Pons (tissue), 1 donor: ENCODE results near the gene UNCX.
A peak's percentile ranks its signal among the peaks of the same experiment; 100 is the strongest.
"Not testable (repeated sequence)": the region's sequence is repeated elsewhere in the genome, so short reads cannot be mapped to it uniquely, and the experiment has no call there.

ENCODE experiments used
- DNase-seq: peaks from one replicate; pipeline ENCODE4 v3.0.0-alpha.2; 2016; ENCODE audit warnings: low spot score

The UNCX gene

DNA sequence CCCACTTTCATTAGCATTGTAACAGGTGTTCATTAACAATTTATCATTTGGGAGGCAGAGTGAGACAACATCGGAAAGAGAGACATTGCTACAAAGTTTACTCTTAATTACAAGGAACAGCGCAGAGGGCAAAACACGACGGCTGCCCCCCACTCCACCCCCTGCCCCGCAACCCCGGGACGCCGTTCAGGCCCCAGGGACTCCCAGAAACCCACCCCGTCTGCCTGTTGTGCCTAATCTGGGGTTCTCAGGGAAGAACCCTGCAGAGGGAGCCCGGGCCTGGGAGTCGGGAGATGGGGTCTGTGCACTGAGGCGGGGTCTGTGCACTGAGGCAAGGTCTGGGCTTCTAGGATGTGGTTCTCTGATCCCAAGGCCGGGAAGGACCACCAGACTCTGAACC is 25.2 kb downstream of the UNCX start:
- no peak for DNase-seq

DNA sequence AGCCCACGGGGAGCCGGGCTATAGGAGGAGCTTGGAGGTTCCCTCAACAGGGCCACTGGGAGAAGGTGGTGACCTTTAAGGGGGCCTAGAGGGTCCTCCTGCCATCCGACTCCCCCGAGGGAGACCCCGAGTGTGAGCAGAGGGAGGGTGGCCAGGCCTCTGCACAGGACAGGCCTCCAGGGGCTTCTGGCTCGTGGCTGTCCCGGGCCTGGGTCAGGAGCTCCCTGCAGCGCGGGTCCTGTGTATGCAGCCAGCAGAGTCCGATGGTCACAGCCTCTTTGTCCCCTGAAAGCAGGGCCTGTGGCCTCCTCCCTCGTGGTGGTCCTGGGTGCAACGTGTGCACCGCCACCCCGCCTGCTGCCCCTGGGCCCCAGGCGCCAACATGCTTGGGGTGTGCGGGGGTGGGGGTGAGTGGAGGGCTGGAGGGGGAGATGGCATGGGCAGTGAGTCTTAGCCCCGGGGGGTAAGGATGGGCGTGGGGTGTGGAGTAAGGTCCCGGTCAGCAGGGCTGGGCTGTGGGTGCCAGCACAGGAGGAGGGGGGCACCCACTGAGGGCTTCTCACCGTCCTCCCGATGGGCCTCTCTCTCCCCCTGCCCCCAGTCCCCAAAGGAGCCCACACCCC is 27.1 kb downstream of the UNCX start:
- DNase-seq: no peak

DNA sequence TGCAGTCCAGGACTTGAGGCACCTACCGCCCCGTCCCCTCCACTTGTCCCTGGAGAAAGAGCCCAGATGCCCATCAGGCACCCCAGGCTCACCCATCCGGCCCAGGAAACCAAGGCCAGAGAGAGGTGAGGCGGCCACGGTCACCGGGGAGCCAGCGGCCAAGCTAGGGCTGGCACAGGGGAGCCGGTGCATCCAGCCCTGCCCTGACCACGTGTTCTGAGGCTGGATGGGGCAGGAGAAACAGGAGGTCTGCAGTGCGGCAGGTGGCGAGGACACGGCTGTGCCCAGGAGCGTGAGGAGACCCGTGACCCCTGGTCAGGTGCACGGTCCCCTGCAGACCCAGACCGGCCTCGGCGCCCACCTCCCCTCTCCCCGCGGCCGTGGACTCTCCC is 27.6 kb downstream of the UNCX start:
- no peak for DNase-seq

DNA sequence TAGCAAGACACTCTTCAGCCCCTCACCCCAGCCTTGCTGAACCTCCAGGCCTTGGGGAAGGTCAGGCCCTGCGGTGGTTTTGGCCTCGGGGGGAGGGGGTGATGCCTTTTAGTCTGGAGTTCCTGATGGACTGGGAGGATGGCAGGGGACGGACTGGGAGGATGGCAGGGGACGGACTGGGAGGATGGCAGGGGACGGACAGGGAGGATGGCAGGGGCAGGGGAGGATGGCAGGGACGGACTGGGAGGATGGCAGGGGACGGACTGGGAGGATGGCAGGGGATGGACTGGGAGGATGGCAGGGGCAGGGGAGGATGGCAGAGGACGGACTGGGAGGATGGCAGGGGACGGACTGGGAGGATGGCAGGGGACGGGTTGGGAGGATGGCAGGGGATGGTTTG is 28.4 kb downstream of the UNCX start:
- not testable (repeated sequence) for DNase-seq

DNA sequence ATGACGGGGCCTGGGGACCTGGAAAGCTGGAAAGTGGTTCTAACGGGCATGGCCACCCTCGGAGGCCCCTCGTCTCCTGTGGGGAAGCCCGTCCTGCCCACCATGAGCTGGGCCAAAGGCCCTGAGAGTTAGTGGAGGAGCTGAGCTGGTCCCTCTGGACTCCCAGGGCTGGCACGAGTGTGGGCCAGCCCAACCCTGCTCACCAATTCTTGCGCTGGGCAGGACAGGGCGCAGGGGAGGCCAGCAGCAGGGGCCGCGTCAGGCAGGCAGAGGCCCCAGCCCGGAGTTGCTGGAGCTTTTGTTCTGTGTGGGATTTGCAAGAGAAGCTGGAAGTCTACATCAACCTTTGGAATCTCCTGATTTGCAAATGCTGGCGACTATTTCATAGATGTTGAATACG is 29.8 kb downstream of the UNCX start:
- no peak for DNase-seq

DNA sequence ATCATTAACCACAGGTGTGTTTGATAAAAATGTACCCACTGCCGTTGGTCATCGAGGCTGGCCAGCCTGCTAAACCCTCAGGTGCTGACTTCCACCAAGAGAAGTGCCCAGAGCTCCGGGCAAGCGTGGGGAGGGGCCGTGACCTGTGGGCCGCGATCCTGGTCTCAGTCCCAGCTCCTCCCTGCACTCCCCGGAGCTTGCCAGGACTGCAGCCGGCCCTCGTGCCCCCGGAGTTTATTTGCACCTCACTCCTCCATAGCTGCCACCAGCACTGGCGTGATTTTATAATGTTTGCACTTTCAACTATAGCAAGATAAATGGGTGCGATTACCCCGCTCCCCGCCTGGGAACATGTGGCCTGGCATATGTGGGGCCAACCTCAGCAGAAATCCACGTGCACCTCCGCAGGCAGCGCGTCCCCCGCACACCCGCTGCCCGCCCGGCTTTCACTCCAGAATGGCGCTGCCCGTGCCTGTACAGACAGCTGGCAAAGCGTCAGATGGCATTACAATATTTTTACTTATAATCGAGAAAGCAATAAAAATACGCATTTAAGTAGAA is 30.8 kb downstream of the UNCX start:
- DNase-seq: no peak

DNA sequence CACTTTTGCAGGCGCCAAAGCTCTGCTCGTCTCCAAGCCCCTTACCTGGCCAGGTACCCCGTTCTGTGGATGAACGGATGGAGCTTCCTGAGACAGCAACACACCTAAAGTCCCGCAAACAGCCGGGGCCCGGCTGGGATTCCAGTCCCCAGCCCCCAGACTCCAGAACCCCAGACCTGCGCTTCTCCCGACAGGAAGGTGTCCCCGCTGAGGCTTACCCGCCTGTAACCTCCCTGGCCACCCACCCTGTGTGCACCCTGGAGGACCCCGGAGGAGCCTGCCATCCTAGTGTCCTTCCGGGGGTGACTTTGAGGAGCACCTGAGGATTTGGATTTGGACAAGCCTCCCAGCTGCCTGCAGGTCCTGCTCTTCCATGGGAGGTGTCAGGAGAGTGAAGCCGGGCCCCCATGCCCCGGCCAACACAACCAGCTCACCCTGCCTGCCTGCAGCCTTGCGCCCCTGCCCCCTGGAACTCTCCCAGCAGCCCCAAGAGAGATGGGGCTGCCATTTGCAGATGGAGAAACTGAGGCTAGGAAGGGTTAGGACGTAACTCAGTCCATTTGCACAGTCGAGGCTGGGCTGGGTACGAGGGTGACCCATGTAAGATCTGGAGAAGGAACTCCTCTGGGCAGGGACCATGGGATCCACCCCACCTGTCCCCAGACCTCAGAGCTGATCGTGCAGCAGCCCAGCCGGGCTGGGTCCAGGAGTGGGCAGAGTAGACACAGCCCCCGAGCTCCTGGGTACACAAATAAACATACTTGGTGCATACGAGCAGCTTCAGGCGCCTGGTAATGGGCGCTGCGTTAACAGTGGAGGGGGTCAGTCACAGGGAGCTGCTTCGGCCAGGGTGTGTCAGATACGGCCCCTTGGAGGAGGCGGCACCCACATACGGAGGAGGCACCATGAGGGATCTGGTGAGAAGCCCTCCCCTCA is 31.9 kb downstream of the UNCX start:
- DNase-seq: no peak

DNA sequence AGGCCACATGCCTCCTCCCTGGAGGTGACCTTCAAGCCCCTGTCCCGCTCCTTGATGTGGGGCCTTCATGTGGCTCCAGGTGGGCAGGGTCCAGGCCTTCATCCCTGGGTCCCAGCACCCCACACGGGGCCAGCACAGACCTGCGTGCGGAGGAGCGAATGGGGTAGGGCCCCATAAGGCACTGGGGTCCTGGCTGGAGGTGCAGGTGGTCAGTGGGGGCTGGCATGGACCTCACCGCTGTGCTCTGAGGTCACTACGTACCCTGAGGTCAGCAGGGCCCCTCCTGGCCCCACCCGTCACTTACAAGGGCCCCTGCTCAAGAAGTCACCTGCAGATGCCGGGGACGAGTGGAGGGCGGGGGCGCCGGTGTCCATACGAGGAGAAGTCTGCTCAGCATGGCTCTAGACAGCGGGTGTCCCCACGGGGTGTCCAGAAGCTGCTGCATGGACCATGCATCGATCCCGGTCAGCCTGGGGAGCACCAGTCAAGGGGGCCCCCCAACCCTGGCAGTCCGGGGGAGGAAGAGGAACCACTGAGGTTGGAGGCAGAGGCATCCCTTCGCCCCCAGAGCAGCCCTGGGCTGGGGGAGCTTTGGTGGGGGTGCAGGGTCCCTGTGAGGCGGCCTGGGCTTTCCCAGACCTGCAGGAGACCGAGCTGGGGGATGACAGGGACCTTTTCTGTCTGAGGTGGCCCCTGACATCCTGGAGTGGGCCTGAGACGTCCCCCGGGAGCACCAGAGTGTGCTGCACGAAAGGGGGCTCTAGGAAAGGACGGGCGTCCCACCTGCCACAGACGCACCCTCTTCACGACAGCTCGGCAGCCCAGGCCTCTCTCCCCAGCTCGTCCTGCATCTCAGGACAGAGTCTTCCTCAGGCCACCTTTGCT is 34.6 kb downstream of the UNCX start:
- DNase-seq: no peak

DNA sequence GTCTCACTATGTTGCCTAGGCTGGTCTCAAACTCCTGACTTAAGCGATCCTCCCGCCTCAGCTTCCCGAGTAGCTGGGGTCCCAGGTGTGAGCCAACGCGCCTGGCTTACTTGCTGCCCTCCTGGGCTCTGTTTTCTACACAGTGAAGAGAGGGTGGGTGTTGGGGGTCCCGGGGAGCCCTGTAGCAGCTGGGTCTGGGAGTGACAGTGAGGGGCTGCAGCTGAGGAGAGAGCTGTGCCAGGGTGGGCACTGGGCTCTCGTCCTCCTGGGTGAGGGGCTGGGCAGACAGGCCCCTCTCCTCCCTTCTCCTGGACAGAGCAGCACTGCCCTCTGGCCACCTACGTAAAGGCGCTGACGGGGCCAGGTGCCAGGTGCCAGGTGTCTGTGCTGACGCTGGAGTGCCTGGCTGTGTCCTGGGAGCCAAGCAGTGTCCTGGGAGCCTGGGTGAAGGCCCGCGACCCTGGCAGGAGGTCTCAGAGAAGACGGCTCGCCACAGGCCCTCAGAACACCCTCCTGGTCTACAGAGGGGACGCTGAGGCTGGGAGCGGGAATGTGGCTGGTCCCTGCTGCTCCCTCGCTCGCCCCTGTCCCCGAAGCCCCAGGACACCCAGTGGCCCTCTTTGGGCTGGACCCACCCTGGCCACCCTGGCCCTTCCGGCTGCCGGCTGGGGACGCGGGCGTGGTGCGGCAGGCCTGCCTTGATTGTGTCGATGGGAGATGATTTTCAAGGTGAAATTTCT is 35.6 kb downstream of the UNCX start:
- DNase-seq: no peak

DNA sequence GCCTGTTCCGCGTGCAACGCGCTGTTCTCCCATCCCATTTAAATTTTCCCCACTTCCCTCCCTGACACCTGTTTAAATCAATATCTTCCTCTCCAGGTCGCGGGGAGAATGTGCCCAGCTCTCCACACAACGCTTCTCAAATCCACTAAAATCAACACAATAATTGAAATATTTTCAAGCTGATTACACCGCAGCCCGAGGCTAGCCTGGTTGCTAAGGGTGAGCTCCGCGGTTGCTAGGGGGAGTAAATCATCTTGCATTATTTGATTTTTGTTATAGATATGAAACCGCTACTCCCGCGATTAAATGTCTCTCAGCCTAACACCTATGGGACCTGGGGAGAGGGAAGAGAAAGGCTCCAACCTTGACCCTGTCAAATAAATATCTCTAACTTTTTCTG is 36.2 kb downstream of the UNCX start:
- DNase-seq: no peak

DNA sequence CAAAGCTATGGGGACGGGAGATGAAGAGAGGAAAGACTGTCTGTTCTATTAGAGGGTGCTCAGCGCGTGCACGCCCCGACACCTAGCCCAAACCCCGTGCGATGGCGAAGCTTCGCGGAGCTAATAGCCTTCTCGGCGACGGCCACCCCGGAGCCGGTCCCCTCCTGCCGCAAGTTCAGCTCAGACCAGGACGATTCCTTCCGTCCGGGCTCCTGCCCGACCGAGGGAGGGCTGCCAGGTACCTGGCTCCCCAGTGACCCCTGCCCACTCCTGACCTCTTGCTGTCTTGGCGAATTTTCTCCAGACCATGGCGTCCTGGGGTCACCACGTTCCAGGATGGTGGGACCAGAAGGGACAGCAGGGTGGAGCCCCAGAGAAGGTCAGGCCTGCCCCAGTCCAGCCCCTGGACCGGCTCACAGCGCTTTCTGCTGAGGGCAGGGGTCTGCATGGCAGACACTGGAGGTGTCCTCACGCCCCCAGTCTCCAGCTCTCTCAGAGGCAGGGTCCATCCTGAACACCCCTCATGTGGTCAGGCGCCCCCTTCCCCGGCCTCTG is 36.7 kb downstream of the UNCX start:
- DNase-seq: no peak

DNA sequence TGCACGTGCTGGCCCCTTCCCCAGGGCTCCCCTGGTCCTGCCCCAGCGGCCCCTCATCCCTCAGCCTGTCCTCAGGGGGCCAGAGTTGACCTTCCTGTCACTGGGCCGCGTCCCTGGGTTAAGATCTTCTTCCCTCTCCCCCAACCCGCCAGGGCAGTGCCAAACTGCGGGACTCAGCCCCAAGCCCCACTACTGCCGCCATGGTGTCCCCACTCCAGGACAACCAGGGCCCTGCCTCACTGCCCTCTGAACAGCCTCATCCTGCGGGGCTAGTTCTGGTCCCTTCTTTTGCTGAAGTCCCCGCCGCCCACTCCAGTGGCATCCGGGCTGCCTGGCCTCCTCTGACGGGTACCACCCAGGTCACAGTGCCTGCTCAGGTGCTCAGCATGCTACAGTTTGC is 37.5 kb downstream of the UNCX start:
- DNase-seq: no peak

DNA sequence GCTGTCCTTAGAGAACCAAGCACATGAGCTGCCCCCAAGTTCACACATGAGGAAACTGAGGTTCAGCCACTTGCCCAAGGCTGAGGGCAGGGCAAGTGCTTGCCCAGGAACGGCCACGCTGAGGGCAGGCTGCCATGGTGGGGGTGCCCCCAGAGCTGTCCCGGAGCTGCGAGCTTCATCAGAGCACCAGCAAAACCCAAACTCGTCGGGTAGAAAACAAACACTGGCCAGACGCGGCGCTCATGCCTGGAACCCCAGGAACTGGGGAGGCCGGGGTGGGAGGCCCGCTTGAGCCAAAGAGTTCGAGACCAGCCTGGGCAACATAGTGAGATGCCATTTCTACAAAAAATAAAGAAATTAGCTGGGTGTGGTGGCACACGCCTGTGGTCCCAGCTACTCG is 38.4 kb downstream of the UNCX start:
- no peak for DNase-seq

DNA sequence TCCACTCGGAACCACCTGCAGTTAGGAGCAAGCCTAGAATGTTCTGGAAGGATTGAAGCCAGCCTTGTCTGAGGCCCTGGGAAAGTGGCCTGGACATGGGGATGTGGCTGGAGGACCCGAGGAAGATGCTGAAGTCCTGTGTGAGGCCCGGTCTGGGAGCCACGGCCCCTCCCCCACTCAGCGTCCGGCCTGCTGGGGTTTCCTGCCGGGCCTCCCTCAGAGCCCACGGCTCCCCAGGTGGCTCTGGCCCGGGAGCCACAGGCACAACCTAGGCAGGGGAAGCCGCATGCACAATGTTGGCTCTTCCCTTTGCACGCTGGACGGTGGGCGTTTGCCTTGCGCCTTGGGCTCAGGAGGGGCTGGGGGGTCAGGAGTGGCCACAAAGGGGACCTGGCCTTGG is 39.0 kb downstream of the UNCX start:
- no peak for DNase-seq

DNA sequence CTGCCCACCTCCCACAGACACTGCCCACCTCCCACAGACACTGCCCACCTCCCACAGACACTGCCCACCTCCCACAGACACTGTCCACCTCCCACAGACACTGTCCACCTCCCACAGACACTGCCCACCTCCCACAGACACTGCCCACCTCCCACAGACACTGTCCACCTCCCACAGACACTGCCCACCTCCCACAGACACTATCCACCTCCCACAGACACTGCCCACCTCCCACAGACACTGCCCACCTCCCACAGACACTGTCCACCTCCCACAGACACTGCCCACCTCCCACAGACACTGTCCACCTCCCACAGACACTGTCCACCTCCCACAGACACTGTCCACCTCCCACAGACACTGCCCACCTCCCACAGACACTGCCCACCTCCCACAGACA is 39.5 kb downstream of the UNCX start:
- DNase-seq: not testable (repeated sequence)

DNA sequence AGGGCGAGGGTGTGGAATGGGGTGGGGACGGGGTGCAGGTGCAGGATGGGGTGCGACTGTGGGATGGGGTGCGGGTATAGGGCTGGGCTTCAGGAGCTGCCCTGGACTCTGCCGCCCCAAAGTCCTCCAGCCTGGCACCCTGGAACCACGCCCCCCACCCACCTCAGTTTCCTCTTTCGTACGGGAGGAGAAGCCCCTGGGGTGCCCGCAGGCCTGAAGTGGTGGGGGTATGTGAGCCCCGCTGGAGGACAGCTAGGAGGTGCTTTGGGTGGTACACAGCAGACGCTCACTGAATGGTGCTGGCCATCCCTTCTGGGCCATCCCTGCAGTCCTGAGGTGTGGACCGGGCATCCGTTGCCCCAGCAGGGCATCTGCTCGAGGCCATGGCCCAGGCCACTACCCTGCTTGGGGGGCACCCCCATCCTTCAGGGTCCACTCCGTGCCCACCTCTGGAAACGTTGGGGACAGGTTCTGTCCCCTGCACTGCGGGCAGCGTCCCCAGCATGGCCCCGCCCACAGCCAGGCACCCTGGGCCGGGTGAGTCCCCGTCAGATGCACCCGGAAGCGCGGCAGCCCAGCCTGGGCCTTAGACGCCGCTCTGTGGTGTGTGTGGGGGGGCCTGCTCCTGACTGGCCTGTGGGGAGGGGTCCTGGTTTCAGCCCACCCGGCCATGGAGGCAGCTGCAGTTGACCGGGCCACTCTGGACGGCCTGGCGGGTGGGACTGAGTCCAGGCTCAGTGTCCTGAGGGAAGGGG is 41.6 kb downstream of the UNCX start:
- no peak for DNase-seq

DNA sequence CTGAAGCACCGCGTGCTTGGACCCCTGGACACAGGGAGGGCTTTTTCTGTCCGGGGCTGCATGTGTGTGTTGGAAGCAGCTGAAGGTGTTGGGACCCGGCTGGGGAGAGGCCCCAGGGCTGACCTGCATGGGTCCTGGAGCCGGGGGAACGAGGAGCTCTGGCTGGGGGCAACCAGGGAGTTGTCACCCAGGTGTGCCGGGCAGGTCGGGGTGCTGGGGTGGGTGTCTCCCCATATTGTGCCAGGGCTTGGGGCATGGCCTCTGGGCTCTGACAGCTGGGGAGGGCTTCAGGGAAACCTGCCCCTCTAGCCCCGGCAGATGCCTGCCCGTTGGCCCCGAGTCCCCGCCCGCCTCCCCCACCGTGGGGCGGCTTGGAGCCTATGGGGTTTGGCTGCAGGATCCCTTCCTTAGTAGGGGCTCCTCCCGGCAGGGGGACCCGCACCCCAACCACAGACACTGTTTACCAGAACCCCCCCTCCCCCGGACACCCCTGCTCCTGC is 42.3 kb downstream of the UNCX start:
- no peak for DNase-seq

DNA sequence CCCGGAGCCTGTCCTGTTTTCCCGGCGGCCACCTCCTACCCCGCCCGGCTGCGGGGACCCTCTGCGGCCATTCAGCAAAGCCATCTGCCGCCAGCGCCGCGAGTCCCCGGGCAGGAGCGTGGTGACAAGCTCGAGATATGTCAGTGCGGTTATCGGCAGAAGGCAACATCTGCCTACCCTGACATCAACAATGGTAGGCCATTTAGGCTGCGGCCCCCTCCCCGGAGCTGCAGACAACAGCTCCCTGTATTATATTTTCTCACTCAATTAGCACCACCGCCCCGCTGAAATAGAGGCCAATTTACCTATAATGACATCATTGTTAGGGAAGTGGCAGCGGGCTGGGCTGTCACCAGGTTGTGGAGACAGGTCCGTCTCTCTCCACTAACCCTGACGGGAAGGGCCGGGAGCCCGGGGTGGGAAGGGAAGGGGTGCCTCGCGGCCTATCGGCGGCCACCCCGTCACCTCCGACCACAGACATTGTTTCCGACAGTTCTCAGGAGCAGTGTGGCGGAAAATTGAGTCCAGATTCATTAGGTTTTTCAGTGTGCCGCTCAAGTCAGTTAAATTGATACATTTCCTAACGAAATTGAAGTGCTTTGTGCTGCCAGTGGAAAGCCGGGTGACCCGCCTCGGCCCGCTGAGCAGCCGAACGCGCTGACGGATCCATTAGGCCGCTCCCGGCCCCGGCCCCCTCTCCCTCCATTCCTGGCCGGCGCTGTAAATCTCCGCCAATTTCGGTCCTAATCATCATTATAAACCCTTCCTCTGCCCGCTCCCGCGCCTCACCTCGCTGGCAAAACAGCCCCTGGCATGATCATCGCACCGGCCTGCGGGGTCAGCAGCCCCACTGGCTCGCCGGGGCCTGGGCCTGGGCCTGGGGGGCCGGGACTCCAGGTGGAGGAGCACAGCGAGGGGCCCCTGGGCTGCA is 43.0 kb downstream of the UNCX start:
- peak; percentile 25 for DNase-seq

DNA sequence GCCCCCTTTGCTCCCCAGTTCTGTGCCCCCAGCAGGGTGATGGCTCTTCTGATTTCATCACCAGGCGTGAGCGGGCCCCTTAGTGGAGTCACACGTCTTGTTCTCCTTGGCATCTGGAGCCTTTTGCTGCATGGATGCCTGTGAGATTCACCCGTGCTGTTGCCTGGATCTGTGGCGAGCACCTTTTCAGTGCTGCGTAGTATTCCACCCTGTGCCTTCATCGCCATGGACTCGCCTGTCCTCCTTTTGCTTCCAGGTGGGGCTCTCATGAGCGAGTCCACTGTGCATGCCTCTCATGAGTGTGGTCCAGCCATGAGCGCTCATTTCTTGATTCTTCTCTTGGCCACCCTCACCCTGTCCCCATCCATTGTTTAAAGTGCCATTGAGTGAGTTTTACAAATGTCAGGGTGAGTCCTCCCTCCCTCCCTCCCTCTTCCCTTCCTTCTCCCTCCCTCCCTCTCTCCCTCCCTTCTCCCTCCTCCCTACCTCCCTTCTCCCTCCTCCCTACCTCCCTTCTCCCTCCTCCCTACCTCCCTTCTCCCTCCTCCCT is 44.0 kb downstream of the UNCX start:
- no peak for DNase-seq
